GM04504 (cell line): Measurements from ENCODE around the gene TMEM190.

ENCODE experiments used
- DNase-seq: peaks from one replicate; pipeline ENCODE4 v3.0.0-alpha.2; 2012; ENCODE audit warnings: low read depth

The TMEM190 gene

DNA sequence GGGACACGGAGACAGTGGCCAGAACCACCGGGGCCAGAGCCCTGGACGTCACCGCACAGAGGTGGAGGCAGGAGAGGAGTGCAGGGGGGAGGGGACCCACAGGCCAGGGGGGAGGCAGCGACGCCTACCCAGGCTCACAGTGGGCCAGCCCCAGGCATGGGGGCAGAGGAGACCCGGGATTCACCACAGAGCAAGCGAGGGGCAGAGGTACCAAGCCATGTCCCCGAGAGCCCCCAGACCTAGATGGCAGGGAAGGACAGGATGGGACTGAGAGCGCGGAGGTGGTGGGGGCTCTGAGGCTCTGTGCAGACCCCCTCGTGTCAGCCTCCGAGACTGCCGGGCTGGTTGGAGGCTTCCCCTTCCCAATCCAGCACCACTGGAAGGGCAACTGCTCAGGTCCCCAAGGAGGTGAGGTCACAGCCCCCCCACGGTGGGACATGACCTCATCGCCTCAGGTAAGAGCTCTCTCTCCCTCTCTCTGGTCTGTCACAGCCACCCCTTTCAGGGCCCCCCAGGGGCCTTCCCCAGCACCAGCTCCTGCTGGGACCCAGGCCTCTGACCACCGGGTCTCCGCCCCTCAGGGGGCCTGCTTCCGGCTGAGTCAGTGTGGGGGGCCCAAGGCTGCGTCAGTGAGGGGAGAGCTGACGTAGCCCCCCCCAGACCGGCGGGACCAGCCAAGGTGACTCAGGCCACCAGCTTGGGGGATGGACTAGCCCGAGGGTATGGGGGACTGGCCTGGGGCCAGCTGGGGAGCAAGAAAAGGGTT is 4.1 kb upstream of the TMEM190 start:
- DNase-seq = no peak

DNA sequence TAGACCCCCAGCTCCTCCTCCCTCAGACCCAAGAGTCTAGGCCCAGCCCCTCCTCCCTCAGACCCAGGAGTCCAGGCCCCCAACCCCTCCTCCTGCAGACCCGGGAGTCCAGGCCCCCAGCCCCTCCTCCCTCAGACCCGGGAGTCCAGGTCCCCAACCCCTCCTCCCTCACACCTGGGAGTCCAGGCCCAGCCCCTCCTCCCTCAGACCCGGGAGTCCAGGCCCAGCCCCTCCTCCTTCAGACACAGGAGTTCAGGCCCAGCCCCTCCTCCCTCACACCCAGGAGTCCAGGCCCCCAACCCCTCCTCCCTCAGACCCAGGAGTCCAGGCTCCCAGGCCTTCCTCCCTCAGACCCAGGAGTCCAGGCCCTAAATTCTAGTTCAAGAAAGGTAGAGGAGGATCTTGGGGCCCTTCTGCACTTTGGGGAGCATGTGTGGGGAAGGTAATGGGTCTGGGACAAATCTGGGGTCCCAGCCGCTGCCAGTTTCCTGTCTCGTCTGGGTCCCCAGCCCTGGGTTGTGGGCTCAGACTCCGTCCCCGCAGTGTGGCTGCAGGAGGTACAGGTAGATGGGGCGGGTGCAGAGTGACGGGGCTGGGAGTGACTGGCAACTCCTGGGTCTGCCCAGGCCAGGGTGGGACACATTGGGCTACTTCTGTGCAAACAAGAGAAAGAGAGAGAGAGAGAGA is 3.2 kb upstream of the TMEM190 start:
- DNase-seq = no peak

DNA sequence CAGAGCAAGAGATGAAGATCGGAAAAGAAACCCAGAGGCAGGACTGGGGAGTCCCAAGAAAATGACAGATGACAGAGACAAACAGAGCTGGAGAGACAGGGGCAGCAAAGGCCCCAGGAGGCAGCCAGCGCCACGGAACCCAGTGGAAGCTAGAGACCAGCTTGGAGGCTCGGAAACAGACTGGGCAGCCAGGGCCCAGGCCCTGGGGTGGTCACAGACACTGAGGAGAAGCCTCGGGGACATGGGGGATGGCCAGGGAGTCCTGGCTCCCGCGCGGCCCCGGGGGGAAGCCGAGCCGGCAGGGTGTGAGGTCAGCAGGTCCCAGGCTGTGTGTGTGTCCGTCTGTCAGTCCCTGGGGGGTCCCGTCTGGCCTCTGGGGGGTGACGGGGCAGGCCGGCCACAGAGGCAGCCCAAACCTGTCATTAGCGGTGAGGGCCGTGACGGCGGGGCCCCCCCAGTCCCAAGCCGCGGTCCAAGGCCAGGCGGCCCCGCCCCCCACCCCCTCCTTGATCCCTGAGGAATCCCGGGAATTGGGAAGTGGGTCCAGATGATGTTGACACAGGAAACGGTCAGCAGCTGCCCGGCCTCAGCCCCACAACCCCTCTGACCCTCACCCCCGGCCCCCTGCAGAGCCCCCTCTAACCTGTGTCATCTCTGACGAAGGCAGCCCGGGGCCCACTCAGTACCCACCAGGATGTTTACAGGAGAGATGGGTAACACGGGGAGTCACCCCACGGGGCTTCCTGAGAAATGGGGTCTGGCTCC is 2.5 kb upstream of the TMEM190 start:
- DNase-seq = no peak

DNA sequence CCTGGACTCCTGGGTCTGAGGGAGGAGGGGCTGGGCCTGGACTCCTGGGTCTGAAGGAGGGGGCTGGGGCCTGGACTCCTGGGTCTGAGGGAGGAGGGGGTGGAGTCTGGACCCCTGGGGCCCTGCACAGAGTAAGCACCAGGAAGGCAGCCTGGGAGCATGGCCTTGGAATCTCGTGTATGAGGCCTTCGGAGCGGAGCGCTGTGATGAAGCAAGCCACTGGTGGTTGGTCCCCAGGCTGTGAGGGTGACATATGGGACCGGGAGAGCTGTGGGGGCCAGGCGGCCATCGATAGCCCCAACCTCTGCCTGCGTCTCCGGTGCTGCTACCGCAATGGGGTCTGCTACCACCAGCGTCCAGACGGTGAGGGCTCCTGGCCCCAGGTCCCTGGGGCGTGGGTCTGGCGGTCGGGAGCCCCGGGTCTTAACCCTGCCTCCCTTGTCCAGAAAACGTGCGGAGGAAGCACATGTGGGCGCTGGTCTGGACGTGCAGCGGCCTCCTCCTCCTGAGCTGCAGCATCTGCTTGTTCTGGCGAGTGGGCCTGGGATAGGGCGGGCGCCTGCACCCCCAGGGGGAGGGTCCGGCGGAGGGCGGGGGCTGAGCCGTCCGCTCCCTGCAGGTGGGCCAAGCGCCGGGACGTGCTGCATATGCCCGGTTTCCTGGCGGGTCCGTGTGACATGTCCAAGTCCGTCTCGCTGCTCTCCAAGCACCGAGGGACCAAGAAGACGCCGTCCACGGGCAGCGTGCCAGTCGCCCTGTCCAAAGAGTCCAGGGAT is 918 bp downstream of the TMEM190 start:
- DNase-seq = no peak

DNA sequence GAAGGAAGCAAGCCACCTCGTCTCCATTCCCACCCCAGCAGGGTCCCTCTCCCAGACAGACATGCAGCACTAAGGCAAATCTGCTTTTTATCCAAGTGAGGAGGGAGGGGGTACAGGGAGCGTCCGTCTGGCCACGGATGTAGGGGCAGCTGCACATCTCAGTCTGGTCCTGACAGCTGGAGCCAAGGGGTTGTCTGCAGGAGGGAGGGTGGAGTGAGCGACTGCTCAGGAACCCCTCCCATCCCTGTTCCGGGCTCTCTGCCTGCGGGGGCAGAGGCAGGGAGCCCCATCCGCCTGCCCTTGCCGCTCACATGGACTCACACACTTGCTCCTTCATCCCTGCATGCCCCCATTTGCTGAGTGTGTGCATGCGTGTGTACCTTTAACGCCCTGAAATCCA is 2.5 kb downstream of the TMEM190 start:
- DNase-seq = no peak

DNA sequence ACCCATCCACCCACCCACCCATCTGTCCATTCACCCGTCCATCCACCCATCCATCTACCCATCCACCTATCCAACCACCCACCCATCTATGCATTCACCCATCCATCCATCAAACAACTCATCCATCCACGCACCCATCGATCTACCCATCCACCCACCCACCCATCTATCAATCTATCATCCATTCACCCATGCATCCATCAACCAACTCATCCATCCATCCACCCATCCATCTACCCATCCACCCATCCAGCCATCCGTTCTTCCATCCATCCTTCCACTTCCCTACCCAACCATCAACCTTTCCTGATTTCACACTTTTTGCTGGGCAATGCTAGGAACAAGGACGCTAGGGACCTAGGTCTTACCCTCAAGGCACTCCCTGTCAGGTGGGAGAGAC is 5.4 kb downstream of the TMEM190 start:
- DNase-seq = no peak

DNA sequence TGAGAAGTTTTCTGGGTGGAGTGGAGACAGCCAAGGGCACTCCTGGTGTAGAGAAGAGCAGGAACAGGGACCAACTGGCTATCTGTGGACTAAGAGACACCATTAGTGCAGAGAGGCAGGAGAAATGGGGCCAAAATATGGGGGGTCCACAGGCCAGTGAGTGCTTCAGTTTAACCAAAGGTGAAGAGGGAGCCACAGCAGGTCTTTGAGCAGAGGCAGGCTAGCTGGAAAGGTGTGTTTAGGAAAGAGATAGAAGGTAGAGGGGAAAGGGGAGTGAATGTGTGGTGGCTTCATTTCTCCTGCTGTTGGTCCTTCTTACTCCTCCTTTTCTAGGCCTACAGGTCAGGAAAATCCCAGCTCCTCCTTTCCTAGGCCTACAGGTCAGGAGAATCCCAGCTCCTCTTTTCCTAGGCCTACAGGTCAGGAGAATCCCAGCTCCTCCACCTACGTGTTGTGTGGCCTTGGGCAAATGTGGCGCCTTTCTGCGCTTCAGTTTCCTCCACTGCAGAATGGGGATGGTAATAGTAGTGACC is 6.0 kb downstream of the TMEM190 start:
- DNase-seq = no peak

DNA sequence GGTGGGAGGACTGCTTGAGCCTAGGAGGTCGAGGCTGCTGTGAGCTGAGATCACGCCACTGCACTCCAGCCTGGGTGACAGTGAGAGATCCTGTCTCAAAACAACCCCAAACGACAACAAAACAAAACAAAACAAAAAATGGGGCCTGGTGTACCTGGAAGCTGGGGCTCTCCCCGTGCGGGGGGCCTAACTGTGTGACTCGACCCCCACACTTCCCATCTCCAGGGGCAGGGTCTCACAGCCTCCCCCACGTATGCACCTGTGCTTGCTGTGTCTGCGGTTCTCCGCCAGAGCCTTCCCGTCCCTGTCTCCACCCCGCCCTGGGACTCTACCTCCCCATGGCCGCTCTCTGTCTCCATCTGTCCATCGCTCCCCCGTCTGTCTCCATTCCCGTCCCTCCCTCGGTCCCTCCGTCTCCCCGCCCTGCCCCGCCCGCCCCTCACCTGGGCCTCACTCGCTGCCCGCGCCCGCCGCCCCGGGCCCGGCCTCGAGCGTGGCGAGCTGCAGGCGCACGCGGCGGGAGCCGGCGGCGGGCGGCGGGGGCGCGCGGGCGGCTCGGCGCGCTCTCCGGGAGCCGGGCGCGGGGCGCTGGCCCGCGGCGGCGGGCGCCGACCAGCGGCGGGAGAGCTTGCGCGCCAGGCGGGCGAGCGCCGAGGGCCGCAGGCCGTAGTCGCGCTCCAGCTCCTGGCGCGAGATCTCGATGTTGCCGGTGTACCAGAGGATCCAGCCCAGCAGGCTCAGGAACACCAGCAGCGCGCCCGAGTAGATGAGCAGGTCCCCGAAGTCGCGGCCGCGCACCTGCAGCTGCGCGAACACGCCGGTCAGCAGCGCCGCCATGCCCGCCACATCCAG is 6.9 kb downstream of the TMEM190 start:
- no peak for DNase-seq

DNA sequence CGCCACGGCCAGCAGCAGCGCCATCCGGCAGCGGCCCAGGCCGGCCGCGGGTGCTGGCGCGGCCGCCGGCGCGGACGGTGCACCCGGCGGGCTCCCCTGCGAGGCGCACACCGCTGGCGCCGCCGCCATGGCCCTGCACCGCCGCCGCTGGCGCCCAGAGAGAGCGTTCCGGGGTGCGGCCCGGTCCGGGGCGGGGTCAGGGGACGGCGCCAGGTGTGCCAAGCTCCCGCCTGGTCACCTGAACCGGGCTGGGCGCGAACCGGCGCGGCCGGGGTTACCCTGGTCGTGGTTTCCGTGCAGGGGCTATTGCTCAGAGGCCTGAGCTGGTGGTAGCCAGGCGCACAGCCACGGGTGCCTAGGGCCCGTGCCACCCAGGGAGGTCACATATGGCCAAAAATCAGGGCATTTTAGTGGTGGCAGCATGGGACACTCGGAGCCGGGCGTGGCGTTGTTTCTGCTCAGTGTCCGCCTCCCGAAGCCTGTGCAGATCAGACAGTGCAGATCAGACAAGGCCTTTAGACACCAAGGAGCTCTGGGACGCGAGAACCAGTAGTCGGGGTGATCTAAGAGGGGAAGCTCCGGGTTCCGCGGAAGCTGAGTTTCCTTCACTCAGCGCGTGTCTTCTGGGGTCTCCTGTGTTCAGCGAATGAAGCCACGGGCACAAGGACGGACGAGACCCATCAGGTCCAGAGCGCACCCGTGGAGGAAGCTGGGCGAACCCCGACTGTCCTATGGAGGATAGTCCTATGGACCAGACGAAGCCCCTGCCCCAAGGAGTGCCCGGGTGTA is 7.7 kb downstream of the TMEM190 start, which contains the start of gene TMEM238:
TSS of gene TMEM238 (minus strand) at position 162 of the 789 bp plus-strand sequence. CDS start at position 129, 33 bp downstream.
- DNase-seq = no peak

DNA sequence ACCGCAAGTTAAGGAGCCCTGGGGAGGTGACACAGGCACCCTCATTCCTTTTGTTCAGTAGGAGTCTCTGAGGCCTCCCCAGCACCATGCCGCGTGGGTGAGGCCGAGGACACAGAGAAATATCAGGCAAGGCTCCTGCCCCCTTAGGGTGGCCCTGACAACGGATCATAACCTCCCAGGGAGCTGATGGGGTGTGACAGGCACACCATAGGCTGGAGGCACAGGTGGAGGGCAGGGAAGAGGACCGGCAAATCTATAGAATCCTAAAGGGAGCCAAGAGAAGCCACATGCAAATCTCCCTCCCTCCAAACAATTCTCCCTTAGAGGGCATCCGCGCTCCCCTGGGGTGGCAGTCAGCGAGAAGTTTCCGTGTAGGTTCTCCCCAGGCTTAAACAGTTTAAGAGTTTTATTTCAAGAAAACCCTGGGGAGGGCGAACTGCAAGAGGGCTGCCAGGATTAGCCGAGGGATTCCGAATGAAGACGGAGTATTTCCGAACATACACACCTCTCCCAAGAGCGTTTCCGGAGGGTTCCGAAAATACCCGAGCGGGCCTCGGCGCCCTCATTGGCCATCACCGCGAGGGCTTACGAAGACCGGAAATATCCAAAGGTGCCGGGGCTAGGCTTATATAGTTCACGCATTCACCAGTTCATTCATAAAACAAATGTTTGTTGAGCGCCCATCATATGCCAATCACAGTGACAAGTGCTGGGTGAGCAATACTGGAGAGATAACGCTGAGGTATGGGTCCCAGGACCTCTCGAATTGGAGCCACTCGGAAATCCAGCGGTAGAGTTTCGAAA is 8.5 kb downstream of the TMEM190 start:
- peak; percentile 91 for DNase-seq

DNA sequence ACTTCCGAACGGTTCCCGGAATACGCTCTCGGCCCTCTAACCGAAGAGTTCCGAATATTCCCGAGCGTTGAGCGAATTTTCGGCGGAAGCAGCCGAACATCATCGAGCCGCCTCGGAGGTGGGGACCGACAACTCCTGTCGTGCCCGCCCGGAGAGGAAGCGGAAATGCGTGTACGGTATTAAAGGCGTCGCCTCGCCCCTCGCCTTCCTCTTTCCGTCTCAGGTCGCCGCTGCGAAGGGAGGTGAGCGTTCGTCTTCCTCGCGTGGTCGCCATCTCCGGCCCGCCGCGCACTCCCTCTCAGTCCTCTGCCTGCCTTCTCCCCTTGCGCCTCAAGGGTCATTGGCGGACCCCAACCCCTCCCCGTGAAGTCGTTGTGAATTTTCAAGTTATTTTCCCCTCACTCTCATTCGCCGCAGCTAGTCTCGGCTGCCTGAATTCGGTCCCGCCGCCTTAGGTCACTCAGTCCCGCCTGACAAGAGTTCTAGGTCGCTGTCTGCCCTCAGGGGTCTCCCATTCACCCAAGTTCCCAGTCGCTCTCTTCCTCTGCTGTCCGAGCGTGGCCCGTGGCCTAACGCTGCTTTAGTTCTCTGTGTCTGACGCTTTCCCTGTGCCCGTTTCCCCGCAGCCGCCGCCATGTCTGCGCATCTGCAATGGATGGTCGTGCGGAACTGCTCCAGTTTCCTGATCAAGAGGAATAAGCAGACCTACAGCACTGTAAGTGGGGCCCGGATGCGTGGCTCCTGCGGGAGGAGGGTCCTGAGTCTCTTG is 9.3 kb downstream of the TMEM190 start, which contains the start of gene RPL28:
TSS of gene RPL28 (plus strand) at position 209 of the 769 bp plus-strand sequence. CDS start at position 635, 426 bp downstream.
- DNase-seq = peak; percentile 97

DNA sequence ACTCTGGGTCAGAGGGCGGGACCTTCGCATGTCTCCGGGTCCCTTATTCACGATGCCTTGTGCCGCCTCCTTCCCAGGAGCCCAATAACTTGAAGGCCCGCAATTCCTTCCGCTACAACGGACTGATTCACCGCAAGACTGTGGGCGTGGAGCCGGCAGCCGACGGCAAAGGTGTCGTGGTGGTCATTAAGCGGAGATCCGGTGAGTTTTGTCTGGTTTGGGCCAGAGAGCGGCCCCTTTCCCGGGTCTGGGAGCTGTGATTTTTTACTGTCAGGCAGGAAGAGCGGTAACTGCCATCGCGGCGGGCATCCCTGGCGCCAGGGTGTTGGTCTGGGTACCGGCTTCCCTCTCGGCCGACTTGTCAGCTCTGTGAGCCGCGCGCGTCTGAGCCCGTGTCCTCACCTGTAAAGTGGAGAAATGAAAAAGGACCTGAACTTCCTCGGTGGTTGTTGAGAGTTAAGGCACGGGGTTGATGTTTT is 9.9 kb downstream of the TMEM190 start:
- no peak for DNase-seq

DNA sequence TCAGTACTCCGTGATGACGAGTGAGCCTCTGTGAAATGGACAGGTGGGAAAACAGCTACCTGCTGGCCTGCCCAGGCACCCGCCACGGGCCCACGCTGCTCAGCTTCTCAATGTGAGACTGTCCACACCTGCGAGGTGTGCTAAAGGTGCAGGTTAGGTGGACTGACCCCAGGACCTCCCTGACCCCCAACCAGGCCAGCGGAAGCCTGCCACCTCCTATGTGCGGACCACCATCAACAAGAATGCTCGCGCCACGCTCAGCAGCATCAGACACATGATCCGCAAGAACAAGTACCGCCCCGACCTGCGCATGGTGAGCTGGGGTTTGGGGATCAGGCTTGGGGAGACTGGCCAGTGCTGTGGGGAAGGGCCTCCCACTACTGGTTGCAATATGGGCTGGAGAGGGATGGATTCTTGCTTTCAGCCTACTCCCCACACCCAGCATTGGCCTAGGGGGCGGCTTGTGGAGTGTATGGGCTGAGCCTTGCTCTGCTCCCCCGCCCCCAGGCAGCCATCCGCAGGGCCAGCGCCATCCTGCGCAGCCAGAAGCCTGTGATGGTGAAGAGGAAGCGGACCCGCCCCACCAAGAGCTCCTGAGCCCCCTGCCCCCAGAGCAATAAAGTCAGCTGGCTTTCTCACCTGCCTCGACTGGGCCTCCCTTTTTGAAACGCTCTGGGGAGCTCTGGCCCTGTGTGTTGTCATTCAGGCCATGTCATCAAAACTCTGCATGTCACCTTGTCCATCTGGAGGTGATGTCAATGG is 11.3 kb downstream of the TMEM190 start:
- no peak for DNase-seq

DNA sequence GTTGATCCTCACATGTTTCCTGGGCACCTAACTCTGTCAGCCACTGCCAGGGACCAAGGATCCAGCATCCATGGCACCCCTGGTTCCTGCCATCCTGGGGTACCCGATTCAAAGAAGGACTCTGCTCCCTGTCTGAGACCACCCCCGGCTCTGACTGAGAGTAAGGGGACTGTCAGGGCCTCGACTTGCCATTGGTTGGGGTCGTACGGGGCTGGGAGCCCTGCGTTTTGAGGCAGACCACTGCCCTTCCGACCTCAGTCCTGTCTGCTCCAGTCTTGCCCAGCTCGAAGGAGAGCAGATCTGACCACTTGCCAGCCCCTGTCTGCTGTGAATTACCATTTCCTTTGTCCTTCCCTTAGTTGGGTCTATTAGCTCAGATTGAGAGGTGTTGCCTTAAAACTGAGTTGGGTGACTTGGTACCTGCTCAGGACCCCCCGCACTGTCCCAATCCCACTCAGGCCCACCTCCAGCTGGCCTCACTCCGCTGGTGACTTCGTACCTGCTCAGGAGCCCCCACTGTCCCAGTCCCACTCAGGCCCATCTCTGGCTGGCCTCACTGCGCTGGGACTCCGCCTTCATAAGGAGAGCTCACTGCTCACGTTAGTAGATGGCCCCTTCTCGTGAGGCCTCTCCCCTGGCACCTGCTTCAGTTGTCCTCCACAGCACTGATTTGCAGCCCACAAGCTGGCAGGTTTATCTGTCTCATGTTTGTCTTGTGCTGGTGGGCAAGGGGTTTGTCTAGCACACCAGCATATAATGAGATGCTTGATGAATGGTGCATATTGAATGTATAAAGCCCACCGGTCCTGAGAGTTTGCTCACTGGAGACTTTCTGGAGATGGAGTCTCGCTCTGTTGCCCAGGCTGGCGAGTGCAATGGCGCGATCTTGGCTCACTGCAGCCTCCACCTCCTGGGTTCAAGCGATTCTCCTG is 13.0 kb downstream of the TMEM190 start:
- no peak for DNase-seq

DNA sequence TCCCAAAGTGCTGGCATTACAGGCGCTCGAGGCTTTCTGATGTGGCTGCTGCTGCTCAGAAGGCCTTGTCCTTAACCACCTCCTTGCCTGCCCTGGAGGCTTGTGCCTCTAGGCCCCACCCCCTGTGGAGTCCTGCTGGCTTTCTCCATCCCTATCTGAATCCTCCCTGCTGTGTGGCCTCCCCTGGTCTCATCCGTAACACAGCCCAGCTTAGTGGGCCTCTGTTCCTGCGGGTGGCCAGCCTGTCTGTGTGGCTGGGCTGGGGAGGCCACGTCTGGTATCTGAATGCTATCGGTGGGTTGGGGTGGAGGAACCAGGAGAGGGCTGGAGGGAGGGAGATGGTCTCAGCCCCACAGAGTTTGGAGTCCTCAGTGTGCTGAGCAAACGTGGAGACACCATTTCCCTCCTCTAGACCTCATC is 13.8 kb downstream of the TMEM190 start:
- no peak for DNase-seq

DNA sequence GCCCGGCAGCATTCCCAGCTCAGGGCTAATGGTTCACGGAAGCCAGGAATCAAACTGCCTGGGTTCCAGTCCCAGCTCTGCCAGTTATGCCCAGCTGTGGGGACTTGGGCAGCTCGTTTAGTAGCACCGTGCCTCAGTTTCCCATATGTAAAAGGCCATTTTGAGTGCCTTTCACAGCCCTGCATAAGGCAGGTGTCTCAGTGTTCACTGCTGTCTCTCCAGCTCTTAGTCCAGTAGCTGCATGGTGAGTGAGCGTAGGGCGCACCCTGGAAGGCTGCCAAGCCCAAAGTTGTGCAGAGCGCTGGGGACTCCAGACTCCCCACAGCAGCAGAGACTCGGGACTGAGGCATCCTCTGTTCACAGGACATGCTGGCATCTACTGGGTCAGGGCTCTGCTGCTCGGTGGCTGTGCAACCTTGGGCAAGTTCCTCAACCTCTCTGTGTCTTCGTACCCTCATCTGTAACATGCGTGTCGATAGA is 14.6 kb downstream of the TMEM190 start:
- DNase-seq = no peak
